Endothelial cell (in vitro differentiated cells): ENCODE data around the gene ETNK1. TPM values are rescaled to one million over a fixed set of nuclear protein-coding genes. Genes with fewer than 3 reads are reported as not detected.

Source experiments
- DNase-seq: peaks from one replicate; pipeline ENCODE4 v3.0.0; 2021; ENCODE audit warnings: low spot score
- H3K27ac Mint-ChIP-seq: one replicate; pipeline ENCODE4 v1.8.0; 2021; ENCODE audit warnings: mixed read lengths, inconsistent platforms; ENCODE audit not compliant: unreplicated experiment
- H3K27me3 Mint-ChIP-seq: one replicate; pipeline ENCODE4 v1.8.0; 2021; ENCODE audit warnings: mild to moderate bottlenecking, moderate library complexity, mixed read lengths, inconsistent platforms; ENCODE audit not compliant: unreplicated experiment
- H3K36me3 Mint-ChIP-seq: one replicate; pipeline ENCODE4 v1.8.0; 2021; ENCODE audit warnings: mild to moderate bottlenecking, low read depth, mixed read lengths, inconsistent platforms; ENCODE audit not compliant: unreplicated experiment
- H3K4me1 Mint-ChIP-seq: one replicate; pipeline ENCODE4 v1.8.0; 2021; ENCODE audit warnings: mild to moderate bottlenecking, mixed read lengths, inconsistent platforms; ENCODE audit not compliant: unreplicated experiment
- H3K4me3 Mint-ChIP-seq: one replicate; pipeline ENCODE4 v1.8.0; 2021; ENCODE audit warnings: mild to moderate bottlenecking, mixed read lengths, inconsistent platforms; ENCODE audit not compliant: unreplicated experiment
- H3K9me3 Mint-ChIP-seq: one replicate; pipeline ENCODE4 v1.8.0; 2021; ENCODE audit warnings: mixed read lengths, inconsistent platforms; ENCODE audit not compliant: unreplicated experiment
- total RNA-seq: library from RNA; stranded (reverse); fragmentation: NEBNext Ultra II Directional; extraction: Animal tissue kit (Norgen Biotek cat#: 25700); gene quantifications from one replicate; pipeline ENCODE4 v1.2.1, GENCODE V29; 2021; ENCODE audit not compliant: unreplicated experiment
- TF ChIP-seq, protein P1 (sequence below): fragments of 200-600 bp; sonication (generic); IDR thresholded peaks from one replicate; pipeline ENCODE4 v1.5.0; 2021; ENCODE audit warnings: antibody characterized with exemption; ENCODE audit not compliant: unreplicated experiment

The ETNK1 gene
- total RNA-seq, 1 donor from 2014 or later, result 68.9 TPM

DNA sequence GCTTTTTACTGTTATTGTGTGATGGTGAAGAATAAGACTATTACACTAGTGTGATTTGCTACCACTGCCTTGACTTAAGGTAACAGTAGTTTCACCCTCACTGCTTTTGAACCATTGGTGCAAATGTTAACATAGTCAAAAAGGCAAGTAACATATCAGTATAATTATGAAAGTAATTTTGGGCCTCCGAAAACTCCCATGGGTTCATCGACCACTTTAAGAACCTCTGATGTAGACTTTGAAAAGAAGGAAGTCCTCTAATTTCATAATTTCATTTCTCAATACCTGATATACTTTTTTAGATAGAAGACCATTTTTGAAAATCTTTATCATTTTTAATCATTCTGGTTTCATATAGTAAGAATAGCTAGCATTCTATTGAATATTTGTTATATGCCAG is 57.7 kb downstream of the ETNK1 start:
- TF ChIP-seq, protein P1, sequence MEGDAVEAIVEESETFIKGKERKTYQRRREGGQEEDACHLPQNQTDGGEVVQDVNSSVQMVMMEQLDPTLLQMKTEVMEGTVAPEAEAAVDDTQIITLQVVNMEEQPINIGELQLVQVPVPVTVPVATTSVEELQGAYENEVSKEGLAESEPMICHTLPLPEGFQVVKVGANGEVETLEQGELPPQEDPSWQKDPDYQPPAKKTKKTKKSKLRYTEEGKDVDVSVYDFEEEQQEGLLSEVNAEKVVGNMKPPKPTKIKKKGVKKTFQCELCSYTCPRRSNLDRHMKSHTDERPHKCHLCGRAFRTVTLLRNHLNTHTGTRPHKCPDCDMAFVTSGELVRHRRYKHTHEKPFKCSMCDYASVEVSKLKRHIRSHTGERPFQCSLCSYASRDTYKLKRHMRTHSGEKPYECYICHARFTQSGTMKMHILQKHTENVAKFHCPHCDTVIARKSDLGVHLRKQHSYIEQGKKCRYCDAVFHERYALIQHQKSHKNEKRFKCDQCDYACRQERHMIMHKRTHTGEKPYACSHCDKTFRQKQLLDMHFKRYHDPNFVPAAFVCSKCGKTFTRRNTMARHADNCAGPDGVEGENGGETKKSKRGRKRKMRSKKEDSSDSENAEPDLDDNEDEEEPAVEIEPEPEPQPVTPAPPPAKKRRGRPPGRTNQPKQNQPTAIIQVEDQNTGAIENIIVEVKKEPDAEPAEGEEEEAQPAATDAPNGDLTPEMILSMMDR, result no peak
- Mint-ChIP-seq H3K4me1 (peaks cover 7% of the 10 kb centered on the region), H3K27ac (no peak overlapping the region), H3K27me3 (no peaks in the 10 kb centered on the region), H3K4me3 (no peak overlapping the region), H3K36me3 (peaks cover 18% of the 10 kb centered on the region), H3K9me3 (no peaks in the 10 kb centered on the region)
- no peak for DNase-seq

DNA sequence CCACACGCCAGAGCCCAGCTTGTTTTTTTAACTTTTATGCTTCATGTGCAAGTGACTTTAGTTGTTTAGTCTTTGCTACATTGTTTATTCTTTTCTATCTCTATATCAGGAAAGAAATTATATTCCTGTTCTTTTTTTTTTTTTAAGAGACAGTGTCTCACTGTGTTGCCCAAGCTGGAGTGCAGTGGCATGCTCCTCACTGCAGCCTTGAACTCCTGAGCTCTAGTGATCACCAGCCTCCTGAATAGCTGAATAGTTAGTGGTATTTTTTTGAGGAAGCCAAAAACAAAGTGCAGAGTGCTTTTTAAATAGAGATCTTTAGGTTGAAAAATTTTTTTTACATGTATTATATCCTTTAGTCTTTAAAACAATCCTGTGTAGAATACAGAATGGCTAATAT is 58.2 kb downstream of the ETNK1 start:
- Mint-ChIP-seq H3K36me3 (peaks cover 14% of the 10 kb centered on the region), H3K27ac (no peak overlapping the region)

DNA sequence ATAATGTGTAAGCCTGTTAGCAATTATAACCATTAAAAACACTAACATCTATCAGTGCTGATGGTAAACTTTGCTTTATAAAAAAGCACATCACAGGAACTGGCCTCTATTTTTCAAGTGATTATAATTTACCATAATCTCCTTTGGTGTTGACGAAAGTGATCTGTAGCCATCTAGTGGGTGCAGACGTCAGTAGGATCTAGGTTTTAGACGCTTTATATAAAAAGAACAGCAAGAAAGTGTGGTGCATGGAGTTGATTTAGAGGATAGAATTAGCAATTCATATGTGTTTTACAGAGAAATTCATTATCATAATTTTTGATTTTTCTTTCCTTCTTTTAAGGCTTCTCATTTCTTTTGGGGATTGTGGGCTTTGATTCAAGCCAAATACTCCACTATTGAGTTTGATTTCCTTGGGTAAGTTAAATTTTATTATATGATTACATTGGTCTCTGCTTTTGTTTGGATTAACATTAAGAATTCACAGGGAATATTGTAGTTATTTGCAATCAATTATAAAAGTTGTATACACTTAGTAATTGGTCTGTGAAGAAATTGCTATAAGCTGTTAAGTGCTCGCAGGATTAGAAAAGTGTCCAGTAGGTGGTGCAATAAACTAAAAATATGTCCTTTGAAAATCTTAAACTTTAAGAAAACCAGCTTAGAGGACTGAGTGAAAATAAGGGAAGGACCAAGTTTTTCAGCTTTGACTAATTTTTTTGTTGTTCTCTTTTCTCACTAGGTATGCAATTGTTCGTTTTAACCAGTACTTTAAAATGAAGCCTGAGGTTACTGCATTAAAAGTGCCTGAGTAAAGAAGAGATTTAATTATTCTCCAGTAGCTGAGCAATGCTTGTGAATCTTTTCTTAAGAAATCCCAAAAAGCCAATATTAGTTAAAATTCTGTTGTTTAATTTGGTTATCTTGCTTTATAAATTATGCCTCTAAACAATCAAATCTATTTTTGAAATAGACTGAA is 59.5 kb downstream of the ETNK1 start:
- Mint-ChIP-seq H3K27me3 (no peaks in the 10 kb centered on the region), H3K9me3 (no peaks in the 10 kb centered on the region), H3K27ac (no peak overlapping the region), H3K4me1 (peaks cover 8% of the 10 kb centered on the region), H3K36me3 (peaks cover 6% of the 10 kb centered on the region), H3K4me3 (no peak overlapping the region)
- TF ChIP-seq, protein P1, result peak; percentile 84
- DNase-seq, result no peak

More for the DNA sequence above, 58.2 kb downstream of the ETNK1 start:
- no peak for DNase-seq
- no peaks in the 10 kb centered on the region for H3K9me3 Mint-ChIP-seq
- H3K4me3 Mint-ChIP-seq, result no peak overlapping the region
- H3K4me1 Mint-ChIP-seq, result peaks cover 8% of the 10 kb centered on the region
- TF ChIP-seq, protein P1, result no peak
- no peaks in the 10 kb centered on the region for H3K27me3 Mint-ChIP-seq

DNA sequence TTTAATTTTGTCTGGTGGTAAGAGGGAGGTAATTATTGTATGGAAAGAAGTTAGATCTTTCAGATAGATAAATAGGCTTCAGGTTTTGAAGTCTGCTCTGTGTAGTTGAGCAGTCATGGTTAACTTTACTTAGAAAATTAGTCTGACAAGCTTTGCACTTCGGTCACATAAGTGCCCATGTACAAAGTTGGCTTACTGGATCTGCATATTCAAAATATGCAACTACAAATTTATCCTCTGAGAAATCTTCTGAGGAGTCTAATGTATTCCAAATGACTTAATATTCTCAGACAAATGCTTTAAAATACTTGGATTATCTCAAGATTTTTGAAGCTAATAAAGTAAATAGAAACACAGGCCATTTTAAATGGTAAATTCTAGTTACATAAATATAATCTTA is 61.2 kb downstream of the ETNK1 start:
- Mint-ChIP-seq H3K4me3 (no peak overlapping the region), H3K36me3 (no peaks in the 10 kb centered on the region), H3K9me3 (no peaks in the 10 kb centered on the region), H3K27me3 (no peaks in the 10 kb centered on the region), H3K4me1 (peaks cover 8% of the 10 kb centered on the region), H3K27ac (peak overlapping the region; percentile 3)
- TF ChIP-seq, protein P1, result no peak
- DNase-seq, result no peak
